Thyroid gland (tissue), 4 donors: ENCODE measurements around the gene FIBCD1.

Source experiments
- CTCF ChIP-seq, 6 experiments: fragments of 200-600 bp in 3 of 6; fragments of 450-650 bp in 3 of 6; sonication (generic) in 3 of 6; IDR thresholded peaks; one replicate each; pipeline ENCODE4 v1.5.1; 2016 to 2019; ENCODE audit warnings: antibody characterized with exemption in 6 of 6, mild to moderate bottlenecking in 2 of 6, inconsistent platforms in 1 of 6, moderate library complexity in 1 of 6
- POLR2A ChIP-seq, 2 donors: fragments of 450-650 bp; IDR thresholded peaks; one replicate each; pipeline ENCODE4 v1.6.1; 2017; ENCODE audit warnings: antibody characterized with exemption in 2 of 2, mild to moderate bottlenecking in 2 of 2, moderate library complexity in 1 of 2

GRCh38 chr9:130985606-130986162, 46.6 kb upstream of the FIBCD1 start:
- no peak for TF ChIP-seq CTCF (IDR thresholded peaks at IDR 0.05)
- no peak for TF ChIP-seq POLR2A (IDR thresholded peaks at IDR 0.05)
